Cardiac fibroblast (primary cell): ENCODE measurements around the gene SPATA6L.

ENCODE experiments used
- DNase-seq, 2 donors: peaks; one replicate each; pipeline versions ENCODE4 v3.0.0 to v3.0.0-alpha.2; 2010; ENCODE audit warnings: low read depth in 2 of 2
- H3K4me3 ChIP-seq, 2 donors: replicated peaks in 1 of 2; 1 replicate in 1 of 2; 2 replicates in 1 of 2; pipeline ENCODE4 v1.5.1; 2011; ENCODE audit warnings: low read depth in 2 of 2, low read length in 2 of 2, mild to moderate bottlenecking in 2 of 2, moderate library complexity in 1 of 2
- CTCF ChIP-seq: IDR thresholded peaks from one replicate; pipeline ENCODE4 v1.5.1; 2011; ENCODE audit warnings: low read depth, mild to moderate bottlenecking, low read length, inconsistent platforms

The SPATA6L gene

GRCh38 chr9:4567601-4568000 lies 98.7 kb downstream of the SPATA6L start:
- no peak for TF ChIP-seq CTCF
- DNase-seq, result peak in 1 of 2 donors; percentile 25

GRCh38 chr9:4566806-4567205 lies 99.5 kb downstream of the SPATA6L start:
- DNase-seq, result no peak
- TF ChIP-seq CTCF, result no peak
- no peak overlapping the region for H3K4me3 ChIP-seq

More at GRCh38 chr9:4567601-4568000, 98.7 kb downstream of the SPATA6L start:
- no peak overlapping the region for H3K4me3 ChIP-seq

DNA sequence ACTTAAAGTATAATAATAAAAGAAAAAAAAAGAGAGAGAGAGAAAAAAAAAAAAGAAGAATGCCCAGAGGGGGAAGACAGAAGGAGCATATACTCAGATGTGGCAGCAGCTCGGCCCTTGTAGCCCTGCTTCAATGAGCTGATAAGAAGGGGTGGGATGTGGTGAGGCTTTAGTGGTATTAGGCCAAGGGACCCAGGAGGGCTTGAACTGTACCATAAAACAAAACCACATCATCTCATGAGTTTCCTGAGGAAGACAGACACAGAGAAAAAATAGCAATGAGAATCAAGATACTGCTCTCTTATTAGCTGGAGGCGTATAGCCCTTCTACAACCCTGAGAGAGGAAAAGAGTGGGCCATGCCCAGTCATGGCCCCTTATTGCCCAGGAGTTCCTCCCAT lies 103.2 kb downstream of the SPATA6L start:
- DNase-seq, result no peak
- H3K4me3 ChIP-seq, result no peak overlapping the region
- TF ChIP-seq CTCF, result no peak

DNA sequence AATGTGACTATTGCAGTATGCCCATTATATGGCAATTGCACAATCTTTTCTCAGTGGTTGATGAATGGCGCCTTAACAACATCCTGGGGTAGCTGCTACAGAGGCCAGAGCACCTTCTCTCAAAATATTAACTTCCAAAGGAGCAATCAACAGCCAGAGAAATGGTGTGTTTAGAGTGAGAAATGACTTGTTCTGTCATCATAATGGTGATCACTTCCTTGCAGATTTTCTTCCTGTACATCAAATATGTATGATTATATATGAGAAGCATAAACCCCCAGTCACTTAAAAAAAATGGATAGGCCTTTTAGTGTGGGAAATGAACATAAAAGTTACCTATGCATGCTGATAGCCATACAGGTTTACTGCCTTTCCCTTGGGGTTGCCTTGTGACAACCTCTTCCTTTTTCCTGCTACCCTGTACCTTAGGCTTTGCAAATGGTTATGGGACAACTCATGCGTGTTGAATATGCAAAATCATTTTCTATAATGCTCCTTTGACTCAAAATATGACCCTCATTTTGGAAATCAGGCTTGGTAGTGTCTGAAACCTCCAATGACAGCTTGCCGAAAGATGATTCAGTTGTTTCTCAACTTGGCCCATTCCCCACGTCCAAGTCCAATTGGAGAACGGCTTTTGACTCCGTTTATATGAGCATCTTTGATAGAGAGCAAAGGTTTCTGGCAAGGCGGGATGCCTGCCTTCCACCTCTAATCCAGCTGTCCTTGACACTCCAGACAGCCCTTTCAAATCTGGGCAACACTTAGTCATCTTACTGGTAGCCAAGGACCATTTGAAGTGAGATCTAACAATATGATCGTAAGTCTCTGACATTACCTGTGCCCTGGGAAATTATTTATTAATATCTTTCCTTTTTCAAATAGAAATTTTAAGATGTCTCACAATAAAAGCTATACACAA lies 106.8 kb downstream of the SPATA6L start:
- DNase-seq, result no peak
- no peak overlapping the region for H3K4me3 ChIP-seq
- no peak for TF ChIP-seq CTCF

DNA sequence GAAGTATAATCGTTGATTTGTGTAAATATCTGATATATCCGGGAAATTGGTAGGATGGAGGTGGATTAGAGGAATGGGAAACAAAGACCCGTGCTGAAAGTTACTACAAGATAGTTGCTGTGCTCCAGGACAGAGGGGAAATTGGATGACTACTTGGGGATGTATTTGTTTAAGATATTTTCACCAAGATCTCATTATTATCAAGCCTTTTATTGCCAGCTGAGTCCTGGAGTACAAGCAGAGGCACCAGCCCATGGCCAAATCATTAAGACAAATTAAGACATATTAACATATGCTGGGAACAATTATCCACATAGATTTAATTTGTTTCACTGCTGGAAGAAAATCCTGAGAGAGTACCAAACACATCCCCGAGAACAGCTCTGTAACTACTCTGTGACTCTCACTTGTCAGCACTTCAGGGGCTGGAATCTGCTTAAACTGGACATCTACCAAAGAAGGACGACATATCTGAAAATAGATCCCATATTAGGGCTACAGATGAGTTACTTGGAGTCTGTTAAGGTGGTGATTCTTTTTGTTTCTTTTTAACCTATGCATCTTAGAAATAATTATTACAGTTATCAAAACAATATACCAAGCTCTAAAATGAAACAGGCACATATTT lies 107.8 kb downstream of the SPATA6L start:
- H3K4me3 ChIP-seq, result no peak overlapping the region
- DNase-seq, result no peak
- no peak for TF ChIP-seq CTCF

DNA sequence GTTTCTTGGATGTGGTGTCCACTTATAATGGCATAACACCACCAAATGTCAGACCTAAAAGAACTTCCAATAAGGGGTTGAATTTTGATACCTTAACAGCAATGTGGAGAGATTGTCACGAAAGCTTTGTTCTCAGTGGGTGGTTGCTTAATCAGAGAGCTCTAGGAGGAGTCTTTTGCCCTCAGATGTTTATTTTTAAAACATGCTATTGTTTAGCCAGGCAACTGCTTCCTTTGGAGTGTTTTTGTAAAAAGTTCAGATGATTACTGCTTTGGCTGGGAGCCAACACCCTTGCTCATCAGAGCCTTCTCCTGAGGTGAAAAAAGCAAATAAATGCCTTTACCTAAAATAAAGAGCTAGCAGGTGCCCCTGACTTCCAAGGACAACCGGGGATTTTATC lies 111.0 kb downstream of the SPATA6L start:
- no peak overlapping the region for H3K4me3 ChIP-seq
- peak; percentile 39 to 80 for DNase-seq
- no peak for TF ChIP-seq CTCF
